K562 (cell line): ENCODE measurements around the gene ZC3H10. TPM values are rescaled to one million over a fixed set of nuclear protein-coding genes. Genes with fewer than 3 reads are reported as not detected.

Experiments used
- ARID2 ChIP-seq: fragments of 450-650 bp; IDR thresholded peaks from 2 replicates; pipeline ENCODE4 v1.6.1; 2017; ENCODE audit warnings: antibody characterized with exemption, mild to moderate bottlenecking
- ATF1 ChIP-seq, 2 experiments: fragments of 450-650 bp in 1 of 2; IDR thresholded peaks; 2 replicates each; pipeline ENCODE4 v1.6.1; 2016; ENCODE audit warnings: missing compliant biosample characterization in 1 of 2, missing genetic modification characterization in 1 of 2
- BRD9 ChIP-seq: fragments of 450-650 bp; IDR thresholded peaks from 2 replicates; pipeline ENCODE4 v1.6.1; 2018; ENCODE audit warnings: low read depth; ENCODE audit not compliant: partially characterized antibody
- C11orf30 ChIP-seq: fragments of 450-650 bp; IDR thresholded peaks from 2 replicates; pipeline ENCODE4 v1.6.1; 2016; ENCODE audit warnings: low read depth, mild to moderate bottlenecking
- HSF4 ChIP-seq: fragments of 250-450 bp; sonication (Bioruptor Pico); IDR thresholded peaks from 2 replicates; pipeline ENCODE4 v2.1.2; 2022; ENCODE audit warnings: mild to moderate bottlenecking, moderate library complexity, borderline replicate concordance
- KLF6 ChIP-seq: fragments of 250-450 bp; sonication (Bioruptor Pico); IDR thresholded peaks from 2 replicates; pipeline ENCODE4 v1.4.0; 2020; ENCODE audit warnings: mild to moderate bottlenecking, moderate library complexity, borderline replicate concordance
- NONO ChIP-seq, 2 experiments: fragments of 200-400 bp in 1 of 2; fragments of 450-650 bp in 1 of 2; formaldehyde crosslinking in 1 of 2; IDR thresholded peaks; 2 replicates each; pipeline ENCODE4 v1.6.1; 2017; ENCODE audit warnings: low read depth in 2 of 2, mild to moderate bottlenecking in 2 of 2, moderate library complexity in 2 of 2, low read length in 1 of 2
- RBM39 ChIP-seq: fragments of 200-400 bp; formaldehyde crosslinking; optimal IDR thresholded peaks from 2 replicates; pipeline ENCODE3; 2018; ENCODE audit warnings: low read depth, low read length
- RCOR1 ChIP-seq, 2 experiments: IDR thresholded peaks; 2 replicates each; pipeline ENCODE4 v1.6.1; 2012; ENCODE audit warnings: low read depth in 2 of 2, low read length in 2 of 2, borderline replicate concordance in 1 of 2, improper control_type of control experiment in 1 of 2
- TAF9B ChIP-seq: fragments of 450-650 bp; IDR thresholded peaks from 2 replicates; pipeline ENCODE4 v1.6.1; 2018; ENCODE audit warnings: mild to moderate bottlenecking; ENCODE audit not compliant: partially characterized antibody
- TCFL5 ChIP-seq: fragments of 250-450 bp; sonication (Bioruptor Pico); conservative IDR thresholded peaks from 2 replicates; pipeline ENCODE4 v1.6.1; 2021; ENCODE audit warnings: mild to moderate bottlenecking, moderate library complexity, matching md5 sums
- ZFP1 ChIP-seq: fragments of 450-650 bp; formaldehyde crosslinking; IDR thresholded peaks from 2 replicates; pipeline ENCODE4 v1.4.0; 2020; ENCODE audit warnings: mild to moderate bottlenecking, mixed read lengths
- ZKSCAN8 ChIP-seq: fragments of 200-800 bp; sonication (Bioruptor generic); IDR thresholded peaks from 2 replicates; pipeline ENCODE4 v1.6.1; 2016; ENCODE audit warnings: missing genetic modification characterization, missing compliant biosample characterization
- polyA plus RNA-seq, 8 experiments: library from polyadenylated mRNA; depleted of rRNA in 4 of 8; stranded (reverse) in 5 of 8; unstranded in 3 of 8; fragments of >200 nt; fragmentation: Nextera tagmentation in 2 of 8; fragmentation: Illumina TruSeq in 1 of 8; extraction: Ambion mirVana in 2 of 8; extraction: Trizol in 1 of 8; gene quantifications; 2 replicates each; pipeline versions ENCODE4 v1.2.1 to v1.2.3, GENCODE V29; 2011 to 2014; ENCODE audit warnings: inconsistent platforms in 1 of 8, missing spikeins in 1 of 8
- total RNA-seq, 7 experiments: library from RNA; depleted of rRNA in 6 of 7; stranded (reverse); fragments of >200 nt in 6 of 7; fragmentation: Illumina TruSeq in 2 of 7; extraction: Trizol in 2 of 7; gene quantifications; 2 replicates each; pipeline versions ENCODE4 v1.2.1 to v1.2.3, GENCODE V29; 2011 to 2021; ENCODE audit warnings: low replicate concordance in 1 of 7
- TF ChIP-seq, protein P1 (sequence below): fragments of 250-450 bp; sonication (Bioruptor Pico); IDR thresholded peaks from 2 replicates; pipeline ENCODE4 v1.5.0; 2020; ENCODE audit warnings: mild to moderate bottlenecking
- TF ChIP-seq, protein P2 (sequence below): fragments of 450-650 bp; IDR thresholded peaks from 2 replicates; pipeline ENCODE4 v1.6.1; 2017; ENCODE audit warnings: antibody characterized with exemption, mild to moderate bottlenecking
- TF ChIP-seq, protein P3 (sequence below): fragments of 250-450 bp; sonication (Bioruptor Pico); IDR thresholded peaks from 2 replicates; pipeline ENCODE4 v1.8.0; 2021; ENCODE audit warnings: moderate library complexity, mild to moderate bottlenecking, inconsistent platforms
- TF ChIP-seq, protein P4 (sequence below): fragments of 450-650 bp; IDR thresholded peaks from 2 replicates; pipeline ENCODE4 v1.6.1; 2016; ENCODE audit warnings: low read depth, mild to moderate bottlenecking, moderate library complexity

The ZC3H10 gene
- total and polyA plus RNA-seq, 9 of the 15 experiments (the other 6 are each of a cell fraction or from before 2014, with no cell fraction given) = 0.31 to 4.1 (median 1.6) TPM

DNA sequence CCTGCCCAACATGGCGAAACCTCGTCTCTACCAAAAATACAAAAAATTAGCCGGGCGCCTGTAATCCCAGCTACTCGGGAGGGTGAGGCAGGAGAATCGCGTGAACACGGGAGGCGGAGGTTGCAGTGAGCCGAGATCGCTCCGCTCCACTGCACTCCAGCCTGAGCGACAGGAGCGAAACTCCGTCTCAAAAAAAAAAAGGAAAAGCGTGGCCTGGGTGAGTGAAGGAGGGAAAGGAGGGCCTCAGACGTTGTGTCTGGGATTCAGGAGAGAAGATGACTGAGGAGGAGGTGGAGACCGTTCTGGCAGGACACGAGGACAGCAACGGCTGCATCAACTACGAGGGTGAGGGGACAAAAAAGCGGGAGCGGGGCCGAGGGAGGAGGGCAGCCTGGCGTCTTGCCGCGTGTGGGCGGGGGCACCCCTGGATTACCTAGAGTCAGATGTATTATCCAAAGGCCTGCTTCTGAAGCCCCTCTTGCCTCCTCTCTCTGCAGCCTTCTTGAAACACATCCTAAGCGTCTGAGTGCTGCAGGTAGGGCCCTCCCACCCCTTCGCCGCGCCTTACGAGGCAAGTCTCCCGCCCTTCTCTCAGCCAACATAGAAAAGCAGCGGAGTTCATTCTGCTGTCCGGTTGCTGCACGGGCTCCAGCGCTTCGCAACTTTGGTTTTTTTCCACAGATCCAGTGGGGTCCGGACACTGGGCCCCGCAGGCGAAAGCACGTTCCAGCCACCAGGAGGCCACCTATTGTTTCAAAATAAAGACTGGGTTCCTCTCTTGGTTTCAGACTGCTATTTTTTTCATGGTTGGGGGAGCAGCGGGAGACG, 39.3 kb downstream of the ZC3H10 start (continued):
- TF ChIP-seq HSF4 (no peak), RBM39 (no peak), NONO (IDR thresholded peaks at IDR 0.05; ENCODE audit: low read depth in 2 of 2, low read length in 1 of 2) (0 out of 4 replicates have a peak, but pooled peaks of 1 of the 2 experiments have one; percentile 42), BRD9 (no peak), C11orf30 (no peak), ZFP1 (CRISPR knock-in tag) (no peak), TAF9B (no peak), KLF6 (no peak), ZKSCAN8 (CRISPR knock-in tag) (no peak), TCFL5 (no peak), ARID2 (no peak), ATF1 (CRISPR knock-in tag; IDR thresholded peaks at IDR 0.05) (no peak), ATF1 (tag; IDR thresholded peaks at IDR 0.05) (no peak), RCOR1 (IDR thresholded peaks at IDR 0.05; ENCODE audit: borderline replicate concordance in 1 of 2, low read depth in 2 of 2, low read length in 2 of 2) (peak in 1 of 2 experiments; percentile 34; a peak in 1 of 4 replicates)
- TF ChIP-seq, protein P1, sequence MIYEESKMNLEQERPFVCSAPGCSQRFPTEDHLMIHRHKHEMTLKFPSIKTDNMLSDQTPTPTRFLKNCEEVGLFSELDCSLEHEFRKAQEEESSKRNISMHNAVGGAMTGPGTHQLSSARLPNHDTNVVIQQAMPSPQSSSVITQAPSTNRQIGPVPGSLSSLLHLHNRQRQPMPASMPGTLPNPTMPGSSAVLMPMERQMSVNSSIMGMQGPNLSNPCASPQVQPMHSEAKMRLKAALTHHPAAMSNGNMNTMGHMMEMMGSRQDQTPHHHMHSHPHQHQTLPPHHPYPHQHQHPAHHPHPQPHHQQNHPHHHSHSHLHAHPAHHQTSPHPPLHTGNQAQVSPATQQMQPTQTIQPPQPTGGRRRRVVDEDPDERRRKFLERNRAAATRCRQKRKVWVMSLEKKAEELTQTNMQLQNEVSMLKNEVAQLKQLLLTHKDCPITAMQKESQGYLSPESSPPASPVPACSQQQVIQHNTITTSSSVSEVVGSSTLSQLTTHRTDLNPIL (CRISPR knock-in tag) = no peak
- TF ChIP-seq, protein P2, sequence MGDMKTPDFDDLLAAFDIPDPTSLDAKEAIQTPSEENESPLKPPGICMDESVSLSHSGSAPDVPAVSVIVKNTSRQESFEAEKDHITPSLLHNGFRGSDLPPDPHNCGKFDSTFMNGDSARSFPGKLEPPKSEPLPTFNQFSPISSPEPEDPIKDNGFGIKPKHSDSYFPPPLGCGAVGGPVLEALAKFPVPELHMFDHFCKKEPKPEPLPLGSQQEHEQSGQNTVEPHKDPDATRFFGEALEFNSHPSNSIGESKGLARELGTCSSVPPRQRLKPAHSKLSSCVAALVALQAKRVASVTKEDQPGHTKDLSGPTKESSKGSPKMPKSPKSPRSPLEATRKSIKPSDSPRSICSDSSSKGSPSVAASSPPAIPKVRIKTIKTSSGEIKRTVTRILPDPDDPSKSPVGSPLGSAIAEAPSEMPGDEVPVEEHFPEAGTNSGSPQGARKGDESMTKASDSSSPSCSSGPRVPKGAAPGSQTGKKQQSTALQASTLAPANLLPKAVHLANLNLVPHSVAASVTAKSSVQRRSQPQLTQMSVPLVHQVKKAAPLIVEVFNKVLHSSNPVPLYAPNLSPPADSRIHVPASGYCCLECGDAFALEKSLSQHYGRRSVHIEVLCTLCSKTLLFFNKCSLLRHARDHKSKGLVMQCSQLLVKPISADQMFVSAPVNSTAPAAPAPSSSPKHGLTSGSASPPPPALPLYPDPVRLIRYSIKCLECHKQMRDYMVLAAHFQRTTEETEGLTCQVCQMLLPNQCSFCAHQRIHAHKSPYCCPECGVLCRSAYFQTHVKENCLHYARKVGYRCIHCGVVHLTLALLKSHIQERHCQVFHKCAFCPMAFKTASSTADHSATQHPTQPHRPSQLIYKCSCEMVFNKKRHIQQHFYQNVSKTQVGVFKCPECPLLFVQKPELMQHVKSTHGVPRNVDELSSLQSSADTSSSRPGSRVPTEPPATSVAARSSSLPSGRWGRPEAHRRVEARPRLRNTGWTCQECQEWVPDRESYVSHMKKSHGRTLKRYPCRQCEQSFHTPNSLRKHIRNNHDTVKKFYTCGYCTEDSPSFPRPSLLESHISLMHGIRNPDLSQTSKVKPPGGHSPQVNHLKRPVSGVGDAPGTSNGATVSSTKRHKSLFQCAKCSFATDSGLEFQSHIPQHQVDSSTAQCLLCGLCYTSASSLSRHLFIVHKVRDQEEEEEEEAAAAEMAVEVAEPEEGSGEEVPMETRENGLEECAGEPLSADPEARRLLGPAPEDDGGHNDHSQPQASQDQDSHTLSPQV = peak; percentile 81; the same call in 1 of the 2 replicates
- TF ChIP-seq, protein P3, sequence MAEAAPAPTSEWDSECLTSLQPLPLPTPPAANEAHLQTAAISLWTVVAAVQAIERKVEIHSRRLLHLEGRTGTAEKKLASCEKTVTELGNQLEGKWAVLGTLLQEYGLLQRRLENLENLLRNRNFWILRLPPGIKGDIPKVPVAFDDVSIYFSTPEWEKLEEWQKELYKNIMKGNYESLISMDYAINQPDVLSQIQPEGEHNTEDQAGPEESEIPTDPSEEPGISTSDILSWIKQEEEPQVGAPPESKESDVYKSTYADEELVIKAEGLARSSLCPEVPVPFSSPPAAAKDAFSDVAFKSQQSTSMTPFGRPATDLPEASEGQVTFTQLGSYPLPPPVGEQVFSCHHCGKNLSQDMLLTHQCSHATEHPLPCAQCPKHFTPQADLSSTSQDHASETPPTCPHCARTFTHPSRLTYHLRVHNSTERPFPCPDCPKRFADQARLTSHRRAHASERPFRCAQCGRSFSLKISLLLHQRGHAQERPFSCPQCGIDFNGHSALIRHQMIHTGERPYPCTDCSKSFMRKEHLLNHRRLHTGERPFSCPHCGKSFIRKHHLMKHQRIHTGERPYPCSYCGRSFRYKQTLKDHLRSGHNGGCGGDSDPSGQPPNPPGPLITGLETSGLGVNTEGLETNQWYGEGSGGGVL (CRISPR knock-in tag) = no peak
- TF ChIP-seq, protein P4, sequence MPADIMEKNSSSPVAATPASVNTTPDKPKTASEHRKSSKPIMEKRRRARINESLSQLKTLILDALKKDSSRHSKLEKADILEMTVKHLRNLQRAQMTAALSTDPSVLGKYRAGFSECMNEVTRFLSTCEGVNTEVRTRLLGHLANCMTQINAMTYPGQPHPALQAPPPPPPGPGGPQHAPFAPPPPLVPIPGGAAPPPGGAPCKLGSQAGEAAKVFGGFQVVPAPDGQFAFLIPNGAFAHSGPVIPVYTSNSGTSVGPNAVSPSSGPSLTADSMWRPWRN = no peak
